Hepatocyte (in vitro differentiated cells): Measurements from ENCODE around the gene NCBP2. TPM values are rescaled to one million over a fixed set of nuclear protein-coding genes. Genes with fewer than 3 reads are reported as not detected.

Experiments used
- DNase-seq: peaks from one replicate; pipeline ENCODE4 v3.0.0-alpha.2; 2016; ENCODE audit warnings: low spot score
- H2AFZ ChIP-seq: fragments of 200-600 bp; sonication (generic); 2 replicates; pipeline ENCODE4 v1.6.0; 2016; ENCODE audit warnings: antibody characterized with exemption, mild to moderate bottlenecking
- H3K27ac ChIP-seq: fragments of 200-600 bp; sonication (generic); 2 replicates; pipeline ENCODE4 v1.5.1; 2016; ENCODE audit warnings: mild to moderate bottlenecking
- H3K27me3 ChIP-seq: fragments of 200-600 bp; sonication (generic); 2 replicates; pipeline ENCODE4 v1.6.1; 2016
- H3K36me3 ChIP-seq: fragments of 200-600 bp; sonication (generic); replicated peaks from 2 replicates; pipeline ENCODE4 v1.5.1; 2016; ENCODE audit warnings: low read depth; ENCODE audit not compliant: insufficient read depth
- H3K4me1 ChIP-seq: fragments of 200-600 bp; sonication (generic); 2 replicates; pipeline ENCODE4 v1.5.1; 2016; ENCODE audit warnings: mild to moderate bottlenecking, moderate library complexity; ENCODE audit not compliant: insufficient read depth
- H3K4me2 ChIP-seq: fragments of 200-600 bp; sonication (generic); 2 replicates; pipeline ENCODE4 v1.6.0; 2016
- H3K4me3 ChIP-seq: fragments of 200-600 bp; sonication (generic); 2 replicates; pipeline ENCODE4 v1.5.1; 2016; ENCODE audit warnings: mild to moderate bottlenecking
- H3K79me2 ChIP-seq: fragments of 200-600 bp; sonication (generic); 2 replicates; pipeline ENCODE4 v1.6.0; 2017; ENCODE audit warnings: mild to moderate bottlenecking
- H3K9me2 ChIP-seq: fragments of 200-600 bp; sonication (generic); replicated peaks from 2 replicates; pipeline ENCODE4 v1.6.0; 2017; ENCODE audit warnings: mild to moderate bottlenecking; ENCODE audit not compliant: insufficient read depth
- H3K9me3 ChIP-seq: fragments of 200-600 bp; sonication (generic); 2 replicates; pipeline ENCODE4 v1.5.1; 2016; ENCODE audit warnings: low read depth, mild to moderate bottlenecking
- H4K20me1 ChIP-seq: fragments of 200-600 bp; sonication (generic); 2 replicates; pipeline ENCODE4 v1.6.0; 2016; ENCODE audit warnings: mild to moderate bottlenecking; ENCODE audit not compliant: insufficient read depth, poor library complexity, severe bottlenecking
- EZH2 ChIP-seq: fragments of 200-600 bp; sonication (generic); IDR thresholded peaks from 2 replicates; pipeline ENCODE4 v1.6.1; 2016; ENCODE audit warnings: antibody characterized with exemption, mild to moderate bottlenecking, borderline replicate concordance
- EZH2phosphoT487 ChIP-seq: fragments of 200-600 bp; sonication (generic); IDR thresholded peaks from one replicate; pipeline ENCODE4 v1.6.1; 2018; ENCODE audit warnings: antibody characterized with exemption, mild to moderate bottlenecking, low read depth, moderate library complexity; ENCODE audit not compliant: unreplicated experiment, severe bottlenecking
- WGBS: methylation state at CpG from one replicate; pipeline ENCODE4 v1.1.6; 2016; ENCODE audit warnings: low lambda C conversion rate; ENCODE audit errors: missing lambda C conversion rate; 5-methylcytosine and 5-hydroxymethylcytosine counted together
- polyA plus RNA-seq: library from polyadenylated mRNA; unstranded; fragments of >200 nt; fragmentation: Nextera tagmentation; extraction: Ambion mirVana; gene quantifications from 2 replicates; pipeline ENCODE4 v1.2.1, GENCODE V29; 2016
- total RNA-seq: library from RNA; depleted of rRNA; stranded (reverse); fragments of >200 nt; gene quantifications from 2 replicates; pipeline ENCODE4 v1.2.3, GENCODE V29; 2014
- TF ChIP-seq, protein P1 (sequence below): fragments of 200-600 bp; sonication (generic); IDR thresholded peaks from 2 replicates; pipeline ENCODE4 v1.5.1; 2016; ENCODE audit warnings: antibody characterized with exemption, mild to moderate bottlenecking; ENCODE audit not compliant: poor library complexity

NCBP2 gene
- total and polyA plus RNA-seq, 2 experiments from 2014 or later = 78.3 to 101 TPM

DNA sequence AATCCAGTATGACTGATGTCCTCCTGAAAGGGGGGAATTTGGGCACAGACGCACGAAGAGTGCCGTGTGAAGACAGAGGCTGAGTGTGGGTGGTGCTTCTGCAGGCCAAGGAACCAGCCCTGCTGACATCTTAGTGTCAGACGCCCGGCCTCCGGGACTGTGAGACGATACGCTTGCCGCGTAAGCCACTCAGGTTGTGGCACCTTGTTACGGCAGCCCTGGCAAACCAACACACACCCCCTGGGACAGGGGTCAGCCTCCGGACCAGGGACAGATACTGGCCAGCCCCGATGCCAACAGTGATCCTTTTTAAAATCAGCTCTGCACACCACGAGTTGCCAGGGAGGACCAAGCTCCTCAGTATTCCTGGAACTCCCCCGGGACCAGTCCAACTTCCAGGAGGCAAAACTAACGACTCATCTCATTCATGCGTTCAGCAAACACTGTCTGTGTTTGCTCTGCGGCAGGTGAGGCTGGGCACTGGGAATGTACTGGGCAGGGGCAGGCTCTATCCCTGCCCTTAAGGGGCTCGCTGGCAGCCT lies 47.5 kb upstream of the NCBP2 start:
- peak overlapping the region; percentile 96 for H3K27ac ChIP-seq
- no peaks in the 10 kb centered on the region for H3K36me3 ChIP-seq
- no peak overlapping the region for H3K4me3 ChIP-seq
- H2AFZ ChIP-seq = no peak overlapping the region
- TF ChIP-seq EZH2phosphoT487 (no peak), EZH2 (no peak)
- TF ChIP-seq, protein P1, sequence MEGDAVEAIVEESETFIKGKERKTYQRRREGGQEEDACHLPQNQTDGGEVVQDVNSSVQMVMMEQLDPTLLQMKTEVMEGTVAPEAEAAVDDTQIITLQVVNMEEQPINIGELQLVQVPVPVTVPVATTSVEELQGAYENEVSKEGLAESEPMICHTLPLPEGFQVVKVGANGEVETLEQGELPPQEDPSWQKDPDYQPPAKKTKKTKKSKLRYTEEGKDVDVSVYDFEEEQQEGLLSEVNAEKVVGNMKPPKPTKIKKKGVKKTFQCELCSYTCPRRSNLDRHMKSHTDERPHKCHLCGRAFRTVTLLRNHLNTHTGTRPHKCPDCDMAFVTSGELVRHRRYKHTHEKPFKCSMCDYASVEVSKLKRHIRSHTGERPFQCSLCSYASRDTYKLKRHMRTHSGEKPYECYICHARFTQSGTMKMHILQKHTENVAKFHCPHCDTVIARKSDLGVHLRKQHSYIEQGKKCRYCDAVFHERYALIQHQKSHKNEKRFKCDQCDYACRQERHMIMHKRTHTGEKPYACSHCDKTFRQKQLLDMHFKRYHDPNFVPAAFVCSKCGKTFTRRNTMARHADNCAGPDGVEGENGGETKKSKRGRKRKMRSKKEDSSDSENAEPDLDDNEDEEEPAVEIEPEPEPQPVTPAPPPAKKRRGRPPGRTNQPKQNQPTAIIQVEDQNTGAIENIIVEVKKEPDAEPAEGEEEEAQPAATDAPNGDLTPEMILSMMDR = no peak
- no peaks in the 10 kb centered on the region for H3K79me2 ChIP-seq
- H3K9me3 ChIP-seq = no peaks in the 10 kb centered on the region
- peaks cover 52% of the 10 kb centered on the region for H3K4me1 ChIP-seq
- peak overlapping the region; percentile 29 for H3K4me2 ChIP-seq
- no peak for DNase-seq
- no peaks in the 10 kb centered on the region for H3K27me3 ChIP-seq
- 81% methylated on average over 19 of the region's 19 CpGs for WGBS
- no peaks in the 10 kb centered on the region for H3K9me2 ChIP-seq
- H4K20me1 ChIP-seq = no peaks in the 10 kb centered on the region

DNA sequence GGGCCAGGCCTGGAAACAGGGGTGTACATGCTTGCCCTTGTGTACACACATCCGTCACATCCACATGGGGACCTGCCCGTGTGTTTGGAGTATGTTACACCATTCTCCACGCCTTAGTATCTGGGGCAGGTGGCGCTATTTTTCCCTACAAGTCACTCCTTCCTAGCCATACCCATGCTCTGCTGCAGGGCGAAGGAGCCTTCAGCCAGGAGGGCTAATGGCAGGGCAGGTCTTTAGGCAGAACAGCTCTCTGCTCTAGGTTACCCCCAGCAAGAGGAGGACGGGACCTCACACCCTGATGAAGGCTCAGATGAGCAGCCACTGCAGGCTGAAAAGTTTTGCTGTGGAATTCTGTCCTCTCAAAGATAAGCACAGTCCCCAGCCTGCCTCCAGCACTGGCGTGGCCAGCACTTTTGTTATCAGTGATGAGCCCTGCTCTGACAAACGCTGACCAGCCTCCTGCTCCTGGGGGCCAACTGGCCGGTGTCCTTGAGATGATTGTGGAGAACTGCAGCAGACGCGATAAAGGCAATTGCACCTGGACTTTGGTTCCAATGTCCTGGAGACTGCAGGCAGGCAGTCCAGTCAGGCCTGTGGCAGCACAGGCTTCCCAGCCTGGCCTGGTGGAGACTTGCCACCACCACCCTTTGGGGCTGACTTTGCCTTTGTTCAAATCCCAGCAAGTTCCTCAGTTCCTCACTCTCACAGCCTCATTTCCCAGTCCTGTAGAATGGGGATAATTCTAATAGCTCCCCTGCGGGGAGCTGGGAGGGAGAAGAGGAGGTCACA lies 46.1 kb upstream of the NCBP2 start:
- Histone ChIP-seq H3K4me2 (peak overlapping the region; percentile 56), H3K9me2 (no peaks in the 10 kb centered on the region), H3K9me3 (no peaks in the 10 kb centered on the region), H3K79me2 (no peaks in the 10 kb centered on the region), H4K20me1 (no peaks in the 10 kb centered on the region), H3K4me3 (no peak overlapping the region), H3K36me3 (no peaks in the 10 kb centered on the region), H3K4me1 (peaks cover 53% of the 10 kb centered on the region), H3K27ac (peak overlapping the region; percentile 96), H2AFZ (no peak overlapping the region), H3K27me3 (no peaks in the 10 kb centered on the region)
- DNase-seq = peak; percentile 81
- TF ChIP-seq EZH2phosphoT487 (no peak), EZH2 (no peak)
- TF ChIP-seq, protein P1 = peak; percentile 22
- WGBS = 34% methylated on average over 12 of the region's 12 CpGs

DNA sequence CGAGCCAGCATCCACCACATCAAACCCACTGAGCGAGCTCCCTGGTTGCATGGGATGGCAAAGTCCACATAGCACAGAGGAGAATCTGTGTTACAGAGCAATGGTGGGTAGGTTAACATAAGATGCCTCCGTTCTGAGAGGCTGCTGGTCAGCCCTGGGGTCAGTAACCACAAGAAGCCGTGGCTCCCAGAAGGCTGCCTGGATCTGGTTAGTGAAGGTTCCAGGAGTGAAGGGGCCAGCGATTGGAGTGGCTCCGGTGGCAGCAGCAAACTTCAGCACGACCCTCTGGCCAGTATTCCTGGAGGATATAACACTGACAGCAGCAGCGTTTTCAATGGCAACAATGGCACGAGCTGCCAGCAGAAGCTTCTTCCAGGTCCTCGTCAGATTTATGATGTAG lies 44.7 kb upstream of the NCBP2 start:
- H3K9me2 ChIP-seq = no peaks in the 10 kb centered on the region
- no peaks in the 10 kb centered on the region for H3K36me3 ChIP-seq
- no peaks in the 10 kb centered on the region for H3K27me3 ChIP-seq
- no peak overlapping the region for H3K4me2 ChIP-seq
- TF ChIP-seq EZH2phosphoT487 (no peak), EZH2 (no peak)
- TF ChIP-seq, protein P1 = no peak
- no peak for DNase-seq
- no peaks in the 10 kb centered on the region for H3K79me2 ChIP-seq
- H2AFZ ChIP-seq = no peak overlapping the region
- peak overlapping the region; percentile 96 for H3K27ac ChIP-seq
- no peak overlapping the region for H3K4me3 ChIP-seq
- H3K4me1 ChIP-seq = peaks cover 53% of the 10 kb centered on the region
- no peaks in the 10 kb centered on the region for H4K20me1 ChIP-seq
- 84% methylated on average over 10 of the region's 10 CpGs for WGBS
- H3K9me3 ChIP-seq = no peaks in the 10 kb centered on the region
